Ovary (tissue), 9 donors: Measurements from ENCODE around the gene PEPD. TPM values are rescaled to one million over a fixed set of nuclear protein-coding genes. Genes with fewer than 3 reads are reported as not detected.
"Not testable (repeated sequence)": the region's sequence is repeated elsewhere in the genome, so short reads cannot be mapped to it uniquely, and the experiment has no call there.

Source experiments
- DNase-seq, 5 donors: peaks; one replicate each; pipeline ENCODE4 v3.0.0-alpha.2; 2019 to 2020
- H3K27ac ChIP-seq, 2 donors: fragments of 200-600 bp; one replicate each; pipeline versions ENCODE4 v1.5.1 to v1.8.0; 2019 to 2022
- H3K27me3 ChIP-seq: fragments of 200-600 bp; one replicate; pipeline ENCODE4 v1.8.0; 2022
- H3K36me3 ChIP-seq: fragments of 200-600 bp; sonication (generic); one replicate; pipeline ENCODE4 v1.5.1; 2019
- H3K4me1 ChIP-seq: one replicate; pipeline ENCODE4 v1.8.1; 2013; ENCODE audit warnings: mild to moderate bottlenecking, moderate library complexity; ENCODE audit not compliant: insufficient read depth
- H3K4me3 ChIP-seq: fragments of 200-600 bp; sonication (generic); one replicate; pipeline ENCODE4 v1.5.1; 2017
- H3K9me3 ChIP-seq, 2 donors: fragments of 200-600 bp in 1 of 2; sonication (generic) in 1 of 2; one replicate each; pipeline versions ENCODE4 v1.5.1 to v1.8.1; 2013 to 2019; ENCODE audit warnings: mild to moderate bottlenecking in 1 of 2, moderate library complexity in 1 of 2
- EP300 ChIP-seq: sonication (generic); formaldehyde crosslinking; IDR thresholded peaks from one replicate; pipeline ENCODE4 v1.6.1; 2017; ENCODE audit warnings: antibody characterized with exemption
- POLR2A ChIP-seq: fragments of 450-650 bp; IDR thresholded peaks from one replicate; pipeline ENCODE4 v1.6.1; 2017; ENCODE audit warnings: antibody characterized with exemption, mild to moderate bottlenecking, moderate library complexity
- WGBS, 3 donors: extraction: QIAGEN DNeasy Blood & Tissue Kit in 1 of 3; methylation state at CpG; one replicate each; pipeline versions ENCODE4 v1.1.5 to v1.1.7; 2013 to 2017; 5-methylcytosine and 5-hydroxymethylcytosine counted together
- intact Hi-C, 4 donors: fragments of 100-400 bp; cut with DNase I; formaldehyde crosslinking; loops; one replicate each; pipeline versions ENCODE4 v1.11.0 to v1.15.1; 2022 to 2023
- polyA plus RNA-seq, 2 donors: library from polyadenylated mRNA; stranded (reverse); fragments of 200-250 nt in 1 of 2; fragments of 350-450 nt in 1 of 2; fragmentation: Illumina TruSeq in 1 of 2; extraction: RNeasy Lipid Tissue Mini Kit (QIAGEN cat#74804) in 1 of 2; gene quantifications; one replicate each; pipeline ENCODE4 v1.2.3, GENCODE V29; 2013 to 2014
- total RNA-seq, 7 donors: library from RNA; depleted of rRNA in 2 of 7; stranded (reverse); fragments of >200 nt in 2 of 7; fragmentation: NEBNext Ultra II Directional in 3 of 7; extraction: Animal tissue kit (Norgen Biotek cat#: 25700) in 3 of 7; gene quantifications; one replicate each; pipeline versions ENCODE4 v1.1.0 to v1.2.4, GENCODE V29; 2016 to 2023
- TF ChIP-seq, protein P1 (sequence below), 3 donors: fragments of 450-650 bp in 2 of 3; fragments of 200-600 bp in 1 of 3; IDR thresholded peaks; one replicate each; pipeline versions ENCODE4 v1.5.1 to v1.8.0; 2016 to 2022; ENCODE audit warnings: antibody characterized with exemption in 3 of 3, mild to moderate bottlenecking in 1 of 3
- donor health status: DM: no; HTN: no; CAD: no; lungs with moderate emphysema.
- donor health status: DM: no; HTN: no; CAD: no.
- donor health status: Bipolar disorder and iron deficiency.
- donor health status: DM: yes; HTN: yes; CAD: no.
- donor health status: DM: no; HTN: no; CAD: no.
- donor health status: DM: yes; HTN: yes; CAD: no.

PEPD gene
- total and polyA plus RNA-seq, 9 donors = 38.7 to 66.9 (median 58.9) TPM

DNA sequence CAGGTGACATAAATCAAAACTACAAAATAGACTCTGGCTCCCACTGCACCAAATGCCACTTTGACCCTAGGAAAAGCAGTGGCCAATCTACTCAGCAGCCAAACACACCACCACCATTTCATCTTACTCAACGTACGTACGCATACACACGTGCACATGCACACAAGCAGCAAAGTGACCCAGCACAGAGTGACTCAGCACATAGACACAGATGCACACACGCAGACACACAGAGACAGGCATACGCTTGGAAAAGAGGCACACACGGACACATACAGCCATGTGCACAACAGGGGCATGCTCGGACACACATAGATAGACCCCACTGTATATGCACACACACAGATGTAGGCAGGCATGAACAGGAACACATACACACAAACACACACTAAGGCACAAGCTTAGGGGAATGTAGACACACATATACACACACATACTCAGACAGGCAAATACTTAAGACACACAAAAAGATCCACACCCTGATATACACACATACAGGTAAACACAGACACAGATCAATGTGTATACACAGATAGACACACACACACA lies 37.3 kb downstream of the PEPD start:
- DNase-seq = no peak
- H3K36me3 ChIP-seq = no peaks in the 10 kb centered on the region
- no peaks in the 10 kb centered on the region for H3K4me1 ChIP-seq
- no peaks in the 10 kb centered on the region for H3K27me3 ChIP-seq
- no peaks in the 10 kb centered on the region for H3K9me3 ChIP-seq
- H3K4me3 ChIP-seq = no peak overlapping the region
- no peak overlapping the region for H3K27ac ChIP-seq
- 93 to 97% (median 94%) methylated on average over 8 of the region's 8 CpGs for WGBS, 3 donors
- intact Hi-C loops = no loop called here
- TF ChIP-seq, protein P1, sequence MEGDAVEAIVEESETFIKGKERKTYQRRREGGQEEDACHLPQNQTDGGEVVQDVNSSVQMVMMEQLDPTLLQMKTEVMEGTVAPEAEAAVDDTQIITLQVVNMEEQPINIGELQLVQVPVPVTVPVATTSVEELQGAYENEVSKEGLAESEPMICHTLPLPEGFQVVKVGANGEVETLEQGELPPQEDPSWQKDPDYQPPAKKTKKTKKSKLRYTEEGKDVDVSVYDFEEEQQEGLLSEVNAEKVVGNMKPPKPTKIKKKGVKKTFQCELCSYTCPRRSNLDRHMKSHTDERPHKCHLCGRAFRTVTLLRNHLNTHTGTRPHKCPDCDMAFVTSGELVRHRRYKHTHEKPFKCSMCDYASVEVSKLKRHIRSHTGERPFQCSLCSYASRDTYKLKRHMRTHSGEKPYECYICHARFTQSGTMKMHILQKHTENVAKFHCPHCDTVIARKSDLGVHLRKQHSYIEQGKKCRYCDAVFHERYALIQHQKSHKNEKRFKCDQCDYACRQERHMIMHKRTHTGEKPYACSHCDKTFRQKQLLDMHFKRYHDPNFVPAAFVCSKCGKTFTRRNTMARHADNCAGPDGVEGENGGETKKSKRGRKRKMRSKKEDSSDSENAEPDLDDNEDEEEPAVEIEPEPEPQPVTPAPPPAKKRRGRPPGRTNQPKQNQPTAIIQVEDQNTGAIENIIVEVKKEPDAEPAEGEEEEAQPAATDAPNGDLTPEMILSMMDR (IDR thresholded peaks at IDR 0.05) = no peak
- no peak for TF ChIP-seq EP300
- no peak for TF ChIP-seq POLR2A

DNA sequence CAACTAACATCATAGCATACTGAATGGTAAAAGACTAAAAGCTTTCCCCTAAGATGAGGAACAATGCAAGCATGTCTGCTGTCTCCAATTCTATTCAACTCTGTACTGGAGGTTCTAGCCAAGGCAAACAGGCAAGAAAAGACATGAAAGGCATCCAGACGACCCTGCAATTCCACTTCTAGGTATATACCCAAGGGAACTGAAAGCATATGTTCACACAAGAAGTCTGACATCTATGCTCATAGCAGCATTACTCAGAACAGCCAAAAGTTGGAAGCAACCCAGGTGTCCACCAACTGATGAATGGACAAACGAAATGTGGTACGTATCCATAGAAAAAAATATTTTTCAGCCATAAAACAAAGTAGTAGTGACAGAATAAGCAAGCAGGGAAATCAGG lies 39.1 kb downstream of the PEPD start:
- no peaks in the 10 kb centered on the region for H3K9me3 ChIP-seq
- no peaks in the 10 kb centered on the region for H3K36me3 ChIP-seq
- 75 to 82% (median 82%) methylated on average over 3 of the region's 3 CpGs for WGBS, 3 donors
- no peak for TF ChIP-seq POLR2A
- TF ChIP-seq, protein P1 (IDR thresholded peaks at IDR 0.05) = no peak
- no peak for TF ChIP-seq EP300
- H3K27ac ChIP-seq = no peak overlapping the region
- no peaks in the 10 kb centered on the region for H3K4me1 ChIP-seq
- H3K27me3 ChIP-seq = no peaks in the 10 kb centered on the region
- H3K4me3 ChIP-seq = no peak overlapping the region
- intact Hi-C loops = no loop called here
- no peak for DNase-seq

DNA sequence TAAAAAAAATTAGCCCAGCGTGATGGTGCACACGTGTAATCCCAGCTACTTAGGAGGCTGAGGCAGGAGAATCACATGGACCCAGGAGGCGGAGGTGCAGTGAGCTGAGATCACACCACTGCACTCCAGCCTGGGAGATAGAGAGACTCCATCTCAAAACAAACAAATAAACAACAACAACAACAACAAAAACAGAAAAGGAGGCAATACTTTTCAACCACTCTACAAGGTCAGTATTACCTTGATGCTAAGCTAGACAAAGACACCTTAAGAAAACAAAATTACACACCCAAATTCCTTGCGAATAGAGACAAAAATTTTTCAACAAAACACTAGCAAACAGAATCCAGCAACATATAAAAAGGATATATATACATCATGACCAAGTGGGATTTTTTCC lies 39.7 kb downstream of the PEPD start:
- intact Hi-C loops = no loop called here
- Histone ChIP-seq H3K4me3 (no peak overlapping the region), H3K4me1 (no peaks in the 10 kb centered on the region), H3K27me3 (no peaks in the 10 kb centered on the region), H3K36me3 (no peaks in the 10 kb centered on the region), H3K9me3 (no peaks in the 10 kb centered on the region), H3K27ac (no peak overlapping the region)
- DNase-seq = no peak
- TF ChIP-seq POLR2A (no peak), EP300 (no peak)
- TF ChIP-seq, protein P1 (IDR thresholded peaks at IDR 0.05) = no peak
- WGBS, 3 donors = 75 to 90% (median 81%) methylated on average over 4 of the region's 4 CpGs

DNA sequence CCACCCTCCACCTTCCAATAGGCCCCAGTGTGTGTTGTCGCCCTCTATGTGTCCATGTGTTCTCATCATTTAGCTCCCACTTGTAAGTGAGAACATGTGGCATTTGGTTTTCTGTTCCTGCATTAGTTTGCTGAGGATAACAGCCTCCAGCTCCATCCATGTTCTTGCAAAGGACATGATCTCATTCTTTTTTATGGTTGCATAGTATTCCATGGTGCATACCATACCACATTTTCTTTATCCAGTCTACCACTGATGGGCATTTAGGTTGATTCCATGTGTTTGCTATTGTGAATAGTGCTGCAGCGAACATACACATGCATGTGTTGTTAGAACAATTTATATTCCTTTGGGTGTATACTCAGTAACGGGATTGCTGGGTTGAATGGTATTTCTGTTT lies 42.0 kb downstream of the PEPD start:
- 93 to 98% (median 96%) methylated on average over 3 of the region's 3 CpGs for WGBS, 3 donors
- H3K27me3 ChIP-seq, H3K4me3 ChIP-seq, H3K27ac ChIP-seq, DNase-seq, H3K9me3 ChIP-seq, intact Hi-C loops, H3K4me1 ChIP-seq, H3K36me3 ChIP-seq: not testable (repeated sequence)

DNA sequence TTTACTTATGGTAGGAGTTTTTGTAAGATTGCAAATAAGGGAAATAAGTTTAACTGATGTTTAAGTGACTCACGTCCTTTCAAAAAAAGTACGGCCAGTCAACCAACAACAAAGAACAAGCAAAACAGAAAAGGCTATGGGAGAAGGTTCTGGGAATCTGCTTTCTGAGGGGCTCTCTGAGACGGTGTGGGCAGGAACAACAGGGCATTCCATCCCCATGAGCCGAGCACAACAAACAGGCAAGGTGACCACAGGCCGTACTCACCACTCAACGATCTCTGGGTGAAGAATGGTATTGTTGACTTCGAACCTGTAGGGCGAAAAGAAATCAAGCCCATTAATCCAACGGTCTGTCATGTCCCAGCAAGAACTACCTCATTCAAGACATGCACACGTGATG lies 43.8 kb downstream of the PEPD start:
- DNase-seq = no peak
- intact Hi-C loops = no loop called here
- Histone ChIP-seq H3K4me1 (no peaks in the 10 kb centered on the region), H3K27me3 (no peaks in the 10 kb centered on the region), H3K4me3 (no peak overlapping the region), H3K27ac (no peak overlapping the region), H3K9me3 (no peaks in the 10 kb centered on the region), H3K36me3 (no peaks in the 10 kb centered on the region)
- TF ChIP-seq, protein P1 (IDR thresholded peaks at IDR 0.05) = no peak
- TF ChIP-seq EP300 (no peak), POLR2A (no peak)
- 91 to 96% (median 95%) methylated on average over 10 of the region's 10 CpGs for WGBS, 3 donors
